CD4-positive, alpha-beta T cell treated with Interleukin-2 at 100 ng/mL for 4 hours (primary cell): ENCODE measurements around the gene WNK1.
"Not testable (repeated sequence)": the region's sequence is repeated elsewhere in the genome, so short reads cannot be mapped to it uniquely, and the experiment has no call there.

Experiments
- DNase-seq: peaks from one replicate; pipeline ENCODE4 v3.0.0-alpha.2; 2020; ENCODE audit warnings: low spot score

WNK1 gene

GRCh38 chr12:751999-752694, at the start of gene WNK1:
Gene WNK1 (plus strand): TSS chr12:752579. CDS start chr12:753566, 987 bp downstream.
- DNase-seq: peak; percentile 98

- no peak for DNase-seq
Measured at GRCh38 chr12:704516-705242, 47.7 kb upstream of the WNK1 start.

GRCh38 chr12:708084-708483, 44.3 kb upstream of the WNK1 start:
- DNase-seq: not testable (repeated sequence)

- DNase-seq: no peak
Measured at GRCh38 chr12:709455-710020, 42.8 kb upstream of the WNK1 start.

GRCh38 chr12:712172-712863, 40.1 kb upstream of the WNK1 start:
- DNase-seq: no peak

- no peak for DNase-seq
Measured at GRCh38 chr12:713281-713875, 39.0 kb upstream of the WNK1 start.

GRCh38 chr12:716506-716905, 35.9 kb upstream of the WNK1 start:
- no peak for DNase-seq

GRCh38 chr12:718756-719102, 33.6 kb upstream of the WNK1 start:
- DNase-seq: no peak

GRCh38 chr12:720231-720941, 32.0 kb upstream of the WNK1 start:
- DNase-seq: no peak

GRCh38 chr12:724194-724855, 28.1 kb upstream of the WNK1 start:
- peak; percentile 47 for DNase-seq

- DNase-seq: no peak
Measured at GRCh38 chr12:725076-725475, 27.3 kb upstream of the WNK1 start.

GRCh38 chr12:726281-727140, 25.9 kb upstream of the WNK1 start:
- DNase-seq: peak; percentile 37

- DNase-seq: no peak
Measured at GRCh38 chr12:727321-727720, 25.1 kb upstream of the WNK1 start.

GRCh38 chr12:728781-729180, 23.6 kb upstream of the WNK1 start:
- DNase-seq: peak; percentile 54

GRCh38 chr12:729221-729620, 23.2 kb upstream of the WNK1 start:
- DNase-seq: no peak

- no peak for DNase-seq
Measured at GRCh38 chr12:730550-730949, 21.8 kb upstream of the WNK1 start.

GRCh38 chr12:737122-737739, 15.1 kb upstream of the WNK1 start:
- DNase-seq: no peak

GRCh38 chr12:738712-739111, 13.7 kb upstream of the WNK1 start:
- no peak for DNase-seq

- no peak for DNase-seq
Measured at GRCh38 chr12:739349-739748, 13.0 kb upstream of the WNK1 start.

- no peak for DNase-seq
Measured at GRCh38 chr12:740921-741320, 11.5 kb upstream of the WNK1 start.
